ENCODE data around the gene PCDH8. TPM values are rescaled to one million over a fixed set of nuclear protein-coding genes. Genes with fewer than 3 reads are reported as not detected.

The PCDH8 gene
- total and polyA plus RNA-seq, 8 donors, result 0.04 to 0.85 (median 0.25) TPM; not detected in 4

- 44 to 54% methylated on average over 7 of the region's 7 CpGs for WGBS, 2 donors
- Histone ChIP-seq H3K4me3 (no peak overlapping the region), H3K4me1 (no peaks in the 10 kb centered on the region), H3K27me3 (no peaks in the 10 kb centered on the region), H3K9me3 (no peaks in the 10 kb centered on the region), H3K27ac (no peak overlapping the region), H3K36me3 (no peaks in the 10 kb centered on the region)
- DNase-seq, result no peak
- TF ChIP-seq, protein P1, sequence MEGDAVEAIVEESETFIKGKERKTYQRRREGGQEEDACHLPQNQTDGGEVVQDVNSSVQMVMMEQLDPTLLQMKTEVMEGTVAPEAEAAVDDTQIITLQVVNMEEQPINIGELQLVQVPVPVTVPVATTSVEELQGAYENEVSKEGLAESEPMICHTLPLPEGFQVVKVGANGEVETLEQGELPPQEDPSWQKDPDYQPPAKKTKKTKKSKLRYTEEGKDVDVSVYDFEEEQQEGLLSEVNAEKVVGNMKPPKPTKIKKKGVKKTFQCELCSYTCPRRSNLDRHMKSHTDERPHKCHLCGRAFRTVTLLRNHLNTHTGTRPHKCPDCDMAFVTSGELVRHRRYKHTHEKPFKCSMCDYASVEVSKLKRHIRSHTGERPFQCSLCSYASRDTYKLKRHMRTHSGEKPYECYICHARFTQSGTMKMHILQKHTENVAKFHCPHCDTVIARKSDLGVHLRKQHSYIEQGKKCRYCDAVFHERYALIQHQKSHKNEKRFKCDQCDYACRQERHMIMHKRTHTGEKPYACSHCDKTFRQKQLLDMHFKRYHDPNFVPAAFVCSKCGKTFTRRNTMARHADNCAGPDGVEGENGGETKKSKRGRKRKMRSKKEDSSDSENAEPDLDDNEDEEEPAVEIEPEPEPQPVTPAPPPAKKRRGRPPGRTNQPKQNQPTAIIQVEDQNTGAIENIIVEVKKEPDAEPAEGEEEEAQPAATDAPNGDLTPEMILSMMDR (IDR thresholded peaks at IDR 0.05), result no peak
- intact Hi-C loops (cut with DNase I), result no loop called here
- no peak for FAIRE-seq
- no peak for ATAC-seq
These were observed 54.9 kb downstream of the PCDH8 start for GRCh38 chr13:52793515-52794061.

Small RNA genes within 50 kb of the gene (microRNA-seq; reads per million reads assigned to microRNA genes)
- gene MIR759, result 0 reads per million in 2 donors

Other genes starting within 250 kb of the PCDH8 start
- gene HNRNPA1L2, start 206.2 kb downstream of the PCDH8 start, total RNA-seq, result 1 to 10 TPM; 1.9 to 4.0 (median 2.7) TPM
- 10 to 100 TPM in 1 of 2 donors, 1 to 10 TPM in 1; 8.5 to 15.0 TPM for gene HNRNPA1L2, start 206.2 kb downstream of the PCDH8 start, polyA plus RNA-seq
- gene SUGT1, start 195.8 kb downstream of the PCDH8 start, total RNA-seq, result 10 to 100 TPM; 16.9 to 28.7 (median 21.8) TPM
- gene SUGT1, start 195.8 kb downstream of the PCDH8 start, polyA plus RNA-seq, result 10 to 100 TPM; 16.6 to 24.3 TPM
- gene CNMD, start 108.8 kb downstream of the PCDH8 start, total RNA-seq, result under 1 TPM in 4 of 6 donors, not detected in 2; 0.19 to 0.54 (median 0.30) TPM
- gene CNMD, start 108.8 kb downstream of the PCDH8 start, polyA plus RNA-seq, result 1 to 10 TPM in 1 of 2 donors, under 1 TPM in 1; 0.23 to 3.7 TPM
- 1,000 to 10,000 TPM in 2 of 6 donors, 100 to 1,000 TPM in 2, 10 to 100 TPM in 2; 45.2 to 4,667 (median 183) TPM for gene OLFM4, start 180.2 kb upstream of the PCDH8 start, total RNA-seq
- gene OLFM4, start 180.2 kb upstream of the PCDH8 start, polyA plus RNA-seq, result 10 to 100 TPM in 1 of 2 donors, 1 to 10 TPM in 1; 8.0 to 93.0 TPM